ENCODE data around the gene PLXNA4.

- TF ChIP-seq CTCF (IDR thresholded peaks at IDR 0.05; ENCODE audit: low read depth, low read length, missing input control) (no peak), SP1 (IDR thresholded peaks at IDR 0.05) (no peak), YY1 (IDR thresholded peaks at IDR 0.05) (no peak), TAF1 (conservative IDR thresholded peaks at IDR 0.05) (no peak)
Measured at GRCh38 chr7:132453826-132454225, 122.4 kb downstream of the PLXNA4 start.
